KOPT-K1 (cell line): ENCODE measurements around the gene SAFB.
A peak's percentile ranks its signal among the peaks of the same experiment; 100 is the strongest.
"Not testable (repeated sequence)": the region's sequence is repeated elsewhere in the genome, so short reads cannot be mapped to it uniquely, and the experiment has no call there.

ENCODE experiments used
- H3K27ac ChIP-seq: fragments of 200-600 bp; sonication (generic); 2 replicates; pipeline ENCODE4 v1.5.1; 2016; ENCODE audit warnings: antibody characterized with exemption, mild to moderate bottlenecking, low read depth, low read length; ENCODE audit not compliant: poor library complexity, severe bottlenecking
- H3K36me3 ChIP-seq: fragments of 200-600 bp; sonication (generic); 2 replicates; pipeline ENCODE4 v1.5.1; 2017; ENCODE audit warnings: antibody characterized with exemption, mild to moderate bottlenecking, low read length, moderate library complexity; ENCODE audit not compliant: insufficient read depth
- H3K9me3 ChIP-seq: fragments of 200-600 bp; sonication (generic); 2 replicates; pipeline ENCODE4 v1.5.1; 2017; ENCODE audit warnings: antibody characterized with exemption, low read length, mild to moderate bottlenecking; ENCODE audit not compliant: insufficient read depth, poor library complexity, severe bottlenecking

The SAFB gene

GRCh38 chr19:5678071-5678718, 55.3 kb downstream of the SAFB start:
- Histone ChIP-seq H3K9me3 (no peaks in the 10 kb centered on the region), H3K36me3 (peaks cover 15% of the 10 kb centered on the region; the same call in 1 of the 2 replicates), H3K27ac (no peak overlapping the region)

- no peaks in the 10 kb centered on the region for H3K9me3 ChIP-seq
- peaks cover 7% of the 10 kb centered on the region; the same call in 1 of the 2 replicates for H3K36me3 ChIP-seq
- H3K27ac ChIP-seq, result peak overlapping the region; percentile 57
Observed at GRCh38 chr19:5679289-5680083, 56.6 kb downstream of the SAFB start.

DNA sequence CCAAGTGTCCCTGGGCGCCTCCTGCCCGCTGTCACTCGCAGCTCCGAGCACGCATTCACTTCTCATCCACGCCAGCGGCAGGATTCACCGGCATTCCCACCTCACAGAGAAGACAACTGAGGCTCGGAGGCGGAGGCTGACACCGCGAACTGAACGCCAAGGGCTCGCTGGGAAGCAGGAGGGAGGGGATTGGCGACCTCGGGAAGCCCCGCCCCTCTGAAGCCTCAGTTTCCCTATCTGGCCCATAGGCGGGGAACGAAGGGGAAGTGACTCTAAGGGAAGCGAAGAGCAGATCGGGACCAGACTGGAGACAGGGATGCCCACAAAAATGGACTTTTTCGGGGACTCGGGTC, 57.2 kb downstream of the SAFB start:
- H3K36me3 ChIP-seq, result 0 out of 2 replicates have a peak, but pooled peaks cover 3% of the 10 kb centered on the region
- H3K9me3 ChIP-seq, result no peaks in the 10 kb centered on the region
- H3K27ac ChIP-seq, result peak overlapping the region; percentile 57

GRCh38 chr19:5680437-5681368, 57.8 kb downstream of the SAFB start, which contains the start of the genes HSD11B1L and MICOS13:
HSD11B1L (plus strand) TSS chr19:5681027; CDS start chr19:5684833, 3,806 bp downstream.
MICOS13 (minus strand) TSS chr19:5680516; CDS start chr19:5680486, 30 bp downstream.
- Histone ChIP-seq H3K27ac (peak within 1 kb of the TSS; percentile 57), H3K9me3 (no peaks in the 10 kb centered on the region), H3K36me3 (no peaks in the 10 kb centered on the region)

DNA sequence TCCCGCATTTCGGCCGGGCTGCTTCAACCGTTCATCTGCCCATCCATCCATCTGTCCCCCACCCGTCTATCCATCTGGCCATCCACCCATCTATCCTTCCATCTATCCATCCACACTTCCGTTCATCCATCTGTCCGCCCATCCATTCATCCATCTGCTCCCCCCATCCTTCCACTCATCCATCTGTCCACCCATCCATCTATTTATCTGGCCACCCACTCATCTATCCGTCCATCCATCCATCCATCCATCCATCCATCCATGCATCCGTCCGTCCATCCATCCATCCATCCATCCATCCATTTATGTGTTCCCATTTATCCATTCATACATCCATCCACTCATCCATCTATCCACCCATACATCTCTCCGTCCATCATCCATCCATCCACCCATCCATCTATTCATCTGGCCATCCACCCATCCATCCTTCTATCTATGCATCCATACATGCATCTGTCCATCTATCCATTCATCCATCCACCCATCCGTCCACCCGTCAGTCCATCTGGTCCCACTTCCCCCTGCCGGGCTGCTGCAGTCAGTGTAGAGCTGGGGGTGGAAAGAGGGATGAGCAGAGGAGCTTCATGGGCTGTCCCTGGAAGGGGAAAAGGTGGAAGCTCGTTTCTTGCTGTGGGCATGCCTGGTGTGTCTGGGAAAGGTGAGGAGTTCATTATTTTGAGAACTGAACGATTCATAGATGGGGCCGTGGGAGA, 58.7 kb downstream of the SAFB start:
- H3K36me3 ChIP-seq, result no peaks in the 10 kb centered on the region
- H3K9me3 ChIP-seq, result no peaks in the 10 kb centered on the region
- no peak overlapping the region for H3K27ac ChIP-seq

DNA sequence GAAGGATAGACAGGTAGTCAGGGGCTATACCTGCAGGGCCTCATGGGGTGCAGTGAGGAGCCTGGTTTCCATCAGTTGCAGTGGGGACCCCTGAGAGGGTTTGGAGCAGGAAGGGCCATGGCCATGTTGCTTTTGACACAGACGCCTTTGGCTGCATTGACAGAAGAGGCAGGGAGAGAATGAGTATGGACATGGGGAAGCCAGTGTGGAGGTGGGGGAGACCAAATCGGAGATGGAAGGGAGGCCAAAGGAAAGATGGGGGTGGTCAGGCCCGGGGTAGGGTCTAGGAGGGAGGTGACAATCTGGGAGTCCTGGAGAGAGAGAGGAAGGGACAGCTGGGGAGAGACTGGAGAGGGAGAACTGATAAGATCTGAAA, 59.2 kb downstream of the SAFB start:
- H3K36me3 ChIP-seq, result no peaks in the 10 kb centered on the region
- no peak overlapping the region for H3K27ac ChIP-seq
- no peaks in the 10 kb centered on the region for H3K9me3 ChIP-seq

DNA sequence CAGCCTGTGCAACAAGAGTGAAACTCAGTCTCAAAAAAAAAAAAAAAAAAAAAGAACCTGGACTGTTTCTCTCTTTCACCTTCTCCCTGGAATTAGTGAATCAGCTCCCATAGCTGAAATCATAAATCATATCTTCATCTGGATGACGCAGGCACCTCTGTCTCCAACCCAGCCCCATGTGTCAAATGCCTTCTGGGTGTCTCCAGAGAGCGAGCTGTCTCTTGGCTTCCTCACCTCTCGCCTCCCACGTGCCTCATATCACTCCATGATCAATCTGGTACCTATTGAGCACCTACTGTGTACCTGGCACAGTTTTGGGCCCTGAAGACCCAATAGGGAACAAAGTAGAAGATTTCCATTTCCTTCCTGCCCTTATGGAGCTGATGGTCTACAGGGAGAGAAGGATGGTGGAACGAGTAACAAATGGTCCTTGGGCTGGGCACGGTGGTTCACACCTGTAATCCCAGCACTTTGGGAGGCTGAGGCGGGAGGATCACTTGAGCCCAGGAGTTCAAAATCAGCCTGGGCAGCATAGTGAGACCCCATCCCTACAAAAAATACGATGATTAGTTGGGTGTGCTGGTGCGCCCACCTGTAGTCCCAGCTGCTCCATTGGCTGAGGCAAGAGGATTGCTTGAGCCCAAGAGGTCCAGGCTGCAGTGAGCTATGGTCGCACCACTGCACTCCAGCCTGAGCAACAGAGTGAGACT, 60.4 kb downstream of the SAFB start:
- Histone ChIP-seq H3K36me3 (no peaks in the 10 kb centered on the region), H3K27ac (no peak overlapping the region), H3K9me3 (no peaks in the 10 kb centered on the region)

GRCh38 chr19:5684694-5685430, 62.0 kb downstream of the SAFB start:
- no peaks in the 10 kb centered on the region for H3K9me3 ChIP-seq
- H3K27ac ChIP-seq, result no peak overlapping the region
- H3K36me3 ChIP-seq, result no peaks in the 10 kb centered on the region

GRCh38 chr19:5686326-5686646, 63.4 kb downstream of the SAFB start:
- peaks cover 6% of the 10 kb centered on the region for H3K36me3 ChIP-seq
- no peaks in the 10 kb centered on the region for H3K9me3 ChIP-seq
- H3K27ac ChIP-seq, result peak overlapping the region; percentile 43

DNA sequence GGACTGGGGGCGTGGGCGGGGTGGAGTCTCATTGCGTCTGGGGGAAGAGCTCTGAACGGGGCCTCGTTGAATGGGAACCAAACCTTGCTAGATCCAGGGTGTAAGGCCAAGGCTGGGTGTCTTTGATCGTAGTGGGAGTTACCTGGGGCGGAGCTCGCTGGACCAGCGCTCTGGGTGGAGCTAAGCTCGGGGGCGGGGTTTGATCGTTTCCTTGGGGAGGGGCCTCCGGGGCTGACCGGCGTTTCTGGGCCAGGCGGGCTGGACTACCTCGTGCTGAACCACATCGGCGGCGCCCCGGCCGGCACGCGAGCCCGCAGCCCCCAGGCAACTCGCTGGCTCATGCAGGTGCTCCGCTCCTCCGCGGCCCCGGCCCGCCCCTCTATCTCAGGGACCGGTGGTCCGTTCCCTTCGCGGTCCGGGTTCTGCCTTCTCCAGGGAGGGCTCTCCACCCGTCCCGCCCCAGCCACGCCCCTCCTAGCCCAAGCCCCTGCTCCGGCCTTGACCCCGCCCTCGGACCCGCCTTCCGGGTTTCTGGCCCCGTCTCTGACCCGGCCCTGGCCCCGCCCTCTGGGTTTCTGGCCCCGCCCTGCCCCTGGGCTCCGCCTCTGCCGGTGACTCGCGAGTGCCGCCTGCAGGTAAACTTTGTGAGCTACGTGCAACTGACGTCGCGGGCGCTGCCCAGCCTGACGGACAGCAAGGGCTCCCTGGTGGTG, 63.9 kb downstream of the SAFB start:
- Histone ChIP-seq H3K9me3 (no peaks in the 10 kb centered on the region), H3K27ac (peak overlapping the region; percentile 43), H3K36me3 (peaks cover 11% of the 10 kb centered on the region)

DNA sequence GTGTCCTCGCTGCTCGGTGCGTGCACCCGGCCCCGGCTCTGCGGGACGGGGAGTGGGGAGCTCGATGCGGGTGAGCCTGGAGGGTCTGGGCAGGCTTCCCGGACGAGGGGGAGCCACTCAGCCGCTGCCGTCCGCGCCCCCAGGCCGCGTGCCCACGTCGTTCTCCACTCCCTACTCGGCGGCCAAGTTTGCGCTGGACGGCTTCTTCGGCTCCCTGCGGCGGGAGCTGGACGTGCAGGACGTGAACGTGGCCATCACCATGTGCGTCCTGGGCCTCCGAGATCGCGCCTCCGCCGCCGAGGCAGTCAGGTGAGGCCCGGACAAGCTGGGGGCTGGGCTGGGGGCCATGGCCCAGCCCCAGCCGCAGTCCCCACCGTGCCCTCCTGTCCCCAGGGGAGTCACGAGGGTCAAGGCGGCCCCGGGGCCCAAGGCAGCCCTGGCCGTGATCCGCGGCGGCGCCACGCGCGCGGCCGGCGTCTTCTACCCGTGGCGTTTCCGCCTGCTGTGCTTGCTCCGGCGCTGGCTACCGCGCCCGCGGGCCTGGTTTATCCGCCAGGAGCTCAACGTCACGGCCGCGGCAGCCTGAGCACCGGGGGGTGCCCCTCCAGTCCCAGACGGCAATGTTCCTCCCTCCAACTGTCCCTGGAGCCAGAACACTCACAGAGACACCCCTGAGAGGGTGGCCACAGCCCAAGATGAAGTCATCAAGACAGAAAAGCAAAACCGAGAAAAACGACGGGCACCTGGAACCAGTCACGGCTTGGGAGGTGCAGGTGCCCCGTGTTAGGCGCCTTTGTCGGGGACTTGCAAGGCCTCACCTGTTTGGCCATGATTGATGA, 64.7 kb downstream of the SAFB start:
- H3K9me3 ChIP-seq, result no peaks in the 10 kb centered on the region
- peaks cover 18% of the 10 kb centered on the region for H3K36me3 ChIP-seq
- no peak overlapping the region for H3K27ac ChIP-seq

DNA sequence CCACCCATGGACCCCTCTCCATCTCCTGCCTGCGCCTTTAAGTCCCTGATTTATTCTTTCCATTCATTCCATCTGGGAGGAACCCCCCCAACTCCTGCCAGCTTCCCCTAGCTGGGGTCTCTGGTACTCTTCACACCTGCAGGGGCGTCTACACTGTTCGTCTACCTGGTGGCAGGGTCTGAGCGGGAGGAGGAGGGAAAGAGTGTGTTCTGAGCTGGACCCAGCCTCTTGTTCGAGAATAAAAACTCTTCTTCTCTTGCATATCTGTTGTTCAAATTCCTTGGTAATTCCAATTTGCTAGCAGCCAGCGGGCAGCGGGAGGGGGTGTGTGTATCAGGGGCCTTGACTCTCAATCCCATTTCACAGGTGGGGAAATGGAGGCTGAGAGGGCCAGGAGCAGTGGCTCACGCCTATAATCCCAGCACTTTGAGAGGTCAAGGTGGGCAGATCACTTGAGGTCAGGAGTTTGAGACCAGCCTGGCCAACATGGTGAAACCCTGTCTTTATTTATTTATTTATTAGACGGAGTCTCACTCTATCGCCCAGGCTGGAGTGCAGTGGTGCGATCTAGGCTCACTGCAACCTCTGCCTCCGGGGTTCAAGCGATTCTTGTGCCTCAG, 65.5 kb downstream of the SAFB start:
- not testable (repeated sequence) for H3K27ac ChIP-seq, H3K9me3 ChIP-seq
- H3K36me3 ChIP-seq, result peaks cover 26% of the 10 kb centered on the region
